Right hindlimb (tissue), 1 donor: Measurements from ENCODE around the gene TBC1D3L.
"Not testable (repeated sequence)": the region's sequence is repeated elsewhere in the genome, so short reads cannot be mapped to it uniquely, and the experiment has no call there.

Experiments
- DNase-seq: peaks from one replicate; pipeline ENCODE4 v3.0.0-alpha.2; 2018

Gene TBC1D3L

DNA sequence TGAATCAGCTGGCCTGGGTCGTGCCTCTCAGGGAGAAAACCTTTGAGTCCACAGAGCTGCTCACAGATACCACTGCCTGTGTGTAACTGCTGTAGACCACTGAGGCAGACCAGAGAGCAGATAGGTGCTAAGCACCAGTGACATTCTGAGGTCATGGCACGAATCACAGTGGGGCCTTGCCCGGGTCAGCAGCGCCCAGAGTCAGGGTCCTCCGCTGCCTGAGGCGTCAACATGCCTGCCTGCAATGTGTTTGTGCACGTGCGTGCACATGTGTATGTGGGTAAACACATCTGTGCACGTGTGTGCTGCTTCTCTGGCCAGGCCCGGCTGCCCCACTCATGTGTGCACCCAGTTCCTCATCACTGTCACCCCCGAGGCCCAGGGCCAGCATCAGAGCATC is at the start of gene TBC1D3L:
Gene TBC1D3L, minus strand, starts transcription at position 101 of the 400 bp plus-strand sequence. CDS start 1,540 bp downstream, outside the sequence.
- not testable (repeated sequence) for DNase-seq

DNA sequence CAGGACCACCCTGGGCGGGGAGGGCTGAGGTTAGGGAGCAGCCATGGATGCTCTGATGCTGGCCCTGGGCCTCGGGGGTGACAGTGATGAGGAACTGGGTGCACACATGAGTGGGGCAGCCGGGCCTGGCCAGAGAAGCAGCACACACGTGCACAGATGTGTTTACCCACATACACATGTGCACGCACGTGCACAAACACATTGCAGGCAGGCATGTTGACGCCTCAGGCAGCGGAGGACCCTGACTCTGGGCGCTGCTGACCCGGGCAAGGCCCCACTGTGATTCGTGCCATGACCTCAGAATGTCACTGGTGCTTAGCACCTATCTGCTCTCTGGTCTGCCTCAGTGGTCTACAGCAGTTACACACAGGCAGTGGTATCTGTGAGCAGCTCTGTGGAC is 14.8 kb upstream of the TBC1D3L start, which contains the start of gene TBC1D3D:
Gene TBC1D3D, plus strand, starts transcription at position 301 of the 400 bp plus-strand sequence. CDS start 1,585 bp downstream, outside the sequence.
- DNase-seq, result not testable (repeated sequence)
